ENCODE results near the gene HOXC4.
"Not testable (repeated sequence)": the region's sequence is repeated elsewhere in the genome, so short reads cannot be mapped to it uniquely, and the experiment has no call there.

Gene HOXC4

DNA sequence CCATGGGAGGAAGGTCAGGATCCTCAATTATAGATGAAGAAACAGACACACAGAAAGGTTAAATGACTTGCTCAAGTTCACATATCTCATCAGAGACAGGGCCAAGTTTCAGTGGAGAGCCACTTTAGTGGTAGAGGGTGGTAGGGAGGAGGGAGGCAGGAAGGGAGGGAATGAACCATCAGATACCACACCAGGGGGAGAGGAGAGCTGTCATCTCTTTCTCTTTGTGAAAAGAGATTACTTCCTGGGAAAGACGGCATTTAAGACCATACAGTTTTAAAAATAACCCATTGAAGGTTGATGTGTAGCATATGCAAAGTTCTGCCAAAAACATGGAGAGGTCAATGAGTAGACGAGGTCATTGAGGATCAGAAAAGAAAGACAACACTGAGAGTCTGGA, 39.3 kb downstream of the HOXC4 start:
- not testable (repeated sequence) for DNase-seq (ENCODE audit: low spot score)

DNA sequence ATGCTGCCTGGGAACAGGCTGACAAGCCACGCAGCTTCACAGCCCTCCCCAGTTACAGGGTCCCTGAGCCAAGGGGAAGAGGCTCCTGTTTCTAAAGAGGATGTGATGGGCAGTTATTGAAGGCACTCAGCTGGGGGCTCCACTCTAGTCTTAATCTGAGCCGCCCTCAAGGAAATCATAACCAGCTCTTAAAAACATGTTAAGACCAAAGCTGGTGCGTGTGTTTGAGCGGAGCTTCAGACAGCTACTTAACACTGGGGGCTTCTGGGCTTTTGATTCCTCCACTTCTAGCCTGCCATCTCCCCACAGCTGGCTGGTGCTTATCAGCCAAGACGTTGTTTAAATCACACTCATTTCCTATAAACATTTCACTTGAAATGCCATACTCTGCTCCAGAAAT, 42.3 kb downstream of the HOXC4 start:
- not testable (repeated sequence) for DNase-seq (ENCODE audit: low spot score)

- DNase-seq (ENCODE audit: low spot score) = not testable (repeated sequence)
Measured at GRCh38 chr12:54098644-54099043, 45.0 kb downstream of the HOXC4 start.

DNA sequence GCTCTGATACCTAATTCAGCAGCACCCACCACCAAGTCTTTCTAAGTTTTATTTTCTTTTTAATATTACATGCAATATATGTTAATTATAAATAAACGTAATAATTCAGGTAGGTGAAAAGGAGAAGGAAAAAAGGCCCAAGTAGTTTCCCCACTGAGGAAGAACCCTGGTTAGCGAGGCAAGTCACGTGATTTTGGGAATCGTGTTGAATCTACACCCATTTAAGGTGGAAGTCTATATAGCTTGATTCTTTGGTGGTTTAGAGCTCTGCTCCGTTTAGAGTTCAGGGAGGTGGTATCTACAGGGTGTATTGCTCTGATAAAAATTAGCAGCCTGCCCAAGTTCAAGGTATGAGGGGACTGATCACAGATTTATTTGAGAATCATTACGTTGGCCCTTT, 47.0 kb downstream of the HOXC4 start:
- DNase-seq (ENCODE audit: low spot score) = not testable (repeated sequence)

DNA sequence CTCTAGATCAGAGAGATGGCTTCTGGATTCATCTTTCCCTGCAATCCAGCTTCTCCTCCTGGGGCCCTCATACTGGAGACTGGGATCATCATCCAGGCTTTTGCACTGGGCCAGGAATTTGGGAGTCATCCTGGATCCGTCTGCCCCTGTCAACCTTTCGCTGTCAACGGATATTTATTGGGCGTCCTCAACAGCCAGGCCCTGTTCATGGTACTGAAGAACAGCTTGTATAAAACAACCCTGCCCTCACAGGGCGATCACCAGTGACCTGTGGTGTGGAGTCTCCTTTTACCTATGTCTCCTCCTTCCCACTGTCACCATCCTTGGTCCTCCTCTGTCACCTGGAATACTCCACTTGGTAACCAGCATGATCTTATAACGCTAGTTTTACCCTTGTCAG, 48.6 kb downstream of the HOXC4 start:
- DNase-seq (ENCODE audit: low spot score) = not testable (repeated sequence)

- DNase-seq (ENCODE audit: low spot score) = not testable (repeated sequence)
Measured at GRCh38 chr12:54103827-54104226, 50.2 kb downstream of the HOXC4 start.

Data from SW480 (cell line).